GM18519 (cell line): ENCODE data around the gene PRELID3B.

Experiments
- ATAC-seq: cut with Tn5 transposase; IDR thresholded peaks from one replicate; pipeline ENCODE4 v1.9.1; 2021; ENCODE audit warnings: mild to moderate bottlenecking, moderate library complexity; ENCODE audit not compliant: unreplicated experiment, low FRiP score

The PRELID3B gene

GRCh38 chr20:59027741-59028320 lies 14.8 kb downstream of the PRELID3B start:
- no peak for ATAC-seq

- ATAC-seq: no peak
These were observed 15.5 kb downstream of the PRELID3B start for GRCh38 chr20:59026904-59027740.

GRCh38 chr20:59025511-59025910 lies 17.1 kb downstream of the PRELID3B start:
- no peak for ATAC-seq

GRCh38 chr20:59025086-59025485 lies 17.5 kb downstream of the PRELID3B start:
- ATAC-seq: no peak

- ATAC-seq: no peak
These were observed 18.5 kb downstream of the PRELID3B start for GRCh38 chr20:59024111-59024530.

- ATAC-seq: no peak
These were observed 19.0 kb downstream of the PRELID3B start for GRCh38 chr20:59023616-59024015.

GRCh38 chr20:59022754-59023153 lies 19.8 kb downstream of the PRELID3B start:
- ATAC-seq: no peak

GRCh38 chr20:59020938-59021551 lies 21.5 kb downstream of the PRELID3B start:
- no peak for ATAC-seq

GRCh38 chr20:59019217-59019616 lies 23.4 kb downstream of the PRELID3B start, which contains the start of gene TUBB1:
TUBB1 (plus strand) TSS chr20:59019429; CDS start chr20:59019523, 94 bp downstream.
- no peak for ATAC-seq

GRCh38 chr20:59018817-59019216 lies 23.8 kb downstream of the PRELID3B start:
- no peak for ATAC-seq

GRCh38 chr20:59017493-59018231 lies 24.9 kb downstream of the PRELID3B start:
- no peak for ATAC-seq

GRCh38 chr20:59016795-59017492 lies 25.6 kb downstream of the PRELID3B start:
- ATAC-seq: no peak

- ATAC-seq: no peak
These were observed 26.5 kb downstream of the PRELID3B start for GRCh38 chr20:59015812-59016711.

GRCh38 chr20:59015411-59015810 lies 27.2 kb downstream of the PRELID3B start:
- no peak for ATAC-seq

- no peak for ATAC-seq
These were observed 27.8 kb downstream of the PRELID3B start for GRCh38 chr20:59014680-59015389.

GRCh38 chr20:59013959-59014608 lies 28.5 kb downstream of the PRELID3B start:
- ATAC-seq: no peak

GRCh38 chr20:59013031-59013951 lies 29.3 kb downstream of the PRELID3B start:
- ATAC-seq: no peak
